Stimulated activated CD8-positive, alpha-beta memory T cell treated with anti-CD3 and anti-CD28 coated beads, Interleukin-12 subunit alpha, Interleukin-12 subunit beta, amount 100 ng/mL, for 24 hours (primary cell): ENCODE results near the gene CCDC185.

Experiments
- DNase-seq: peaks from one replicate; pipeline ENCODE4 v3.0.0-alpha.2; 2020; ENCODE audit errors: extremely low read depth

CCDC185 gene

GRCh38 chr1:223430236-223430635 lies 37.0 kb downstream of the CCDC185 start:
- DNase-seq, result no peak

- no peak for DNase-seq
Measured at GRCh38 chr1:223437151-223437550, 43.9 kb downstream of the CCDC185 start.

- no peak for DNase-seq
Measured at GRCh38 chr1:223443397-223443796, 50.2 kb downstream of the CCDC185 start.

GRCh38 chr1:223444411-223444810 lies 51.2 kb downstream of the CCDC185 start:
- no peak for DNase-seq
